SK-N-MC (cell line): ENCODE results near the gene ERGIC1.

ENCODE experiments used
- DNase-seq: peaks from one replicate; pipeline ENCODE4 v3.0.0-alpha.2; 2011; ENCODE audit warnings: low read depth, low spot score
- H3K27ac ChIP-seq: fragments of 200-600 bp; sonication (generic); 2 replicates; pipeline ENCODE4 v1.5.1; 2016; ENCODE audit warnings: mixed run types
- H3K36me3 ChIP-seq: fragments of 200-600 bp; sonication (generic); 2 replicates; pipeline ENCODE4 v1.6.1; 2017; ENCODE audit warnings: antibody characterized with exemption, low read length, mixed read lengths; ENCODE audit not compliant: insufficient read depth
- H3K4me3 ChIP-seq: fragments of 200-600 bp; sonication (generic); 2 replicates; pipeline ENCODE4 v1.5.1; 2016
- H3K9ac ChIP-seq: fragments of 200-600 bp; sonication (generic); 2 replicates; pipeline ENCODE4 v1.8.0; 2017; ENCODE audit warnings: mixed run types, mixed read lengths; ENCODE audit not compliant: insufficient read length
- H3K9me3 ChIP-seq: fragments of 200-600 bp; sonication (generic); 2 replicates; pipeline ENCODE4 v1.6.1; 2017; ENCODE audit warnings: low read depth, mild to moderate bottlenecking, antibody characterized with exemption, low read length, moderate library complexity, mixed read lengths
- EZH2 ChIP-seq: fragments of 200-600 bp; sonication (generic); IDR thresholded peaks from one replicate; pipeline ENCODE4 v1.6.1; 2017; ENCODE audit warnings: antibody characterized with exemption
- FOXP2 ChIP-seq: optimal IDR thresholded peaks from 2 replicates; pipeline ENCODE3; 2011; ENCODE audit warnings: mild to moderate bottlenecking, moderate library complexity; ENCODE audit not compliant: insufficient read depth; ENCODE audit errors: extremely low read length, control extremely low read depth
- POLR2AphosphoS5 ChIP-seq: IDR thresholded peaks from 2 replicates; pipeline ENCODE4 v1.6.1; 2012; ENCODE audit warnings: mild to moderate bottlenecking, low read depth, low read length, borderline replicate concordance

Gene ERGIC1

GRCh38 chr5:172933238-172933637, 99.2 kb downstream of the ERGIC1 start:
- Histone ChIP-seq H3K9me3 (no peaks in the 10 kb centered on the region), H3K4me3 (no peak overlapping the region), H3K27ac (no peak overlapping the region), H3K36me3 (no peaks in the 10 kb centered on the region; the same call in 1 of the 2 replicates), H3K9ac (no peak overlapping the region)
- TF ChIP-seq EZH2, result no peak
- TF ChIP-seq FOXP2, result no peak
- no peak for TF ChIP-seq POLR2AphosphoS5
- DNase-seq, result no peak

- Histone ChIP-seq H3K27ac (no peak overlapping the region), H3K4me3 (no peak overlapping the region), H3K9me3 (no peaks in the 10 kb centered on the region), H3K36me3 (no peaks in the 10 kb centered on the region; the same call in 1 of the 2 replicates), H3K9ac (no peak overlapping the region)
- DNase-seq, result no peak
- TF ChIP-seq FOXP2 (no peak), EZH2 (no peak)
Measured at GRCh38 chr5:172935096-172935495, 101.0 kb downstream of the ERGIC1 start.

GRCh38 chr5:172936401-172936800, 102.3 kb downstream of the ERGIC1 start:
- H3K4me3 ChIP-seq, result no peak overlapping the region
- no peak for DNase-seq
- no peaks in the 10 kb centered on the region; the same call in 1 of the 2 replicates for H3K36me3 ChIP-seq
- H3K9me3 ChIP-seq, result no peaks in the 10 kb centered on the region
- no peak overlapping the region for H3K27ac ChIP-seq
- TF ChIP-seq EZH2 (no peak), FOXP2 (no peak), POLR2AphosphoS5 (no peak)
- H3K9ac ChIP-seq, result no peak overlapping the region

- DNase-seq, result no peak
- Histone ChIP-seq H3K9me3 (no peaks in the 10 kb centered on the region), H3K4me3 (no peak overlapping the region), H3K36me3 (no peaks in the 10 kb centered on the region; the same call in 1 of the 2 replicates), H3K9ac (no peak overlapping the region), H3K27ac (no peak overlapping the region)
- no peak for TF ChIP-seq EZH2
- no peak for TF ChIP-seq FOXP2
- no peak for TF ChIP-seq POLR2AphosphoS5
Measured at GRCh38 chr5:172939071-172939470, 105.0 kb downstream of the ERGIC1 start.

- DNase-seq, result no peak
- TF ChIP-seq POLR2AphosphoS5 (no peak), EZH2 (no peak), FOXP2 (no peak)
- H3K27ac ChIP-seq, result peak overlapping the region; percentile 26; the same call in 1 of the 2 replicates
Measured at GRCh38 chr5:172939611-172940267, 105.7 kb downstream of the ERGIC1 start.

GRCh38 chr5:172940268-172941066, 106.4 kb downstream of the ERGIC1 start:
- H3K9ac ChIP-seq, result no peak overlapping the region

More at GRCh38 chr5:172939611-172940267, 105.7 kb downstream of the ERGIC1 start:
- Histone ChIP-seq H3K4me3 (no peak overlapping the region), H3K9me3 (no peaks in the 10 kb centered on the region), H3K36me3 (no peaks in the 10 kb centered on the region; the same call in 1 of the 2 replicates), H3K9ac (no peak overlapping the region)

GRCh38 chr5:172941067-172941516, 107.0 kb downstream of the ERGIC1 start:
- Histone ChIP-seq H3K9ac (peak overlapping the region; percentile 32), H3K9me3 (no peaks in the 10 kb centered on the region), H3K36me3 (no peaks in the 10 kb centered on the region; the same call in 1 of the 2 replicates)

More at GRCh38 chr5:172940268-172941066, 106.4 kb downstream of the ERGIC1 start:
- no peak for TF ChIP-seq POLR2AphosphoS5
- no peak for TF ChIP-seq FOXP2
- no peak for TF ChIP-seq EZH2
- Histone ChIP-seq H3K9me3 (no peaks in the 10 kb centered on the region), H3K27ac (peak overlapping the region; percentile 26; the same call in 1 of the 2 replicates), H3K4me3 (no peak overlapping the region), H3K36me3 (no peaks in the 10 kb centered on the region; the same call in 1 of the 2 replicates)
- no peak for DNase-seq

GRCh38 chr5:172942556-172942955, 108.5 kb downstream of the ERGIC1 start:
- no peak for DNase-seq
- H3K27ac ChIP-seq, result peak overlapping the region; percentile 98
- no peaks in the 10 kb centered on the region; the same call in 1 of the 2 replicates for H3K36me3 ChIP-seq
- TF ChIP-seq POLR2AphosphoS5, result no peak
- TF ChIP-seq EZH2, result no peak
- no peak for TF ChIP-seq FOXP2
- H3K4me3 ChIP-seq, result peak overlapping the region; percentile 70
- H3K9ac ChIP-seq, result peak overlapping the region; percentile 21
- no peaks in the 10 kb centered on the region for H3K9me3 ChIP-seq

More at GRCh38 chr5:172941067-172941516, 107.0 kb downstream of the ERGIC1 start:
- DNase-seq, result no peak
- Histone ChIP-seq H3K4me3 (no peak overlapping the region), H3K27ac (peak overlapping the region; percentile 61)
- TF ChIP-seq POLR2AphosphoS5, result no peak
